Muscle of back (tissue), 11 donors: ENCODE data around the gene DCLK1. TPM values are rescaled to one million over a fixed set of nuclear protein-coding genes. Genes with fewer than 3 reads are reported as not detected.
A peak's percentile ranks its signal among the peaks of the same experiment; 100 is the strongest.

Experiments used
- DNase-seq, 3 donors: peaks; one replicate each; pipeline versions ENCODE4 v3.0.0 to v3.0.0-alpha.2; 2013
- polyA plus RNA-seq, 10 donors: library from polyadenylated mRNA; unstranded; fragments of 120-200 nt; gene quantifications; one replicate each; pipeline ENCODE4 v1.2.1, GENCODE V29; 2013; ENCODE audit not compliant: insufficient read length in 10 of 10

Gene DCLK1
- polyA plus RNA-seq, 10 donors: 64.3 to 130 (median 82.4) TPM

DNA sequence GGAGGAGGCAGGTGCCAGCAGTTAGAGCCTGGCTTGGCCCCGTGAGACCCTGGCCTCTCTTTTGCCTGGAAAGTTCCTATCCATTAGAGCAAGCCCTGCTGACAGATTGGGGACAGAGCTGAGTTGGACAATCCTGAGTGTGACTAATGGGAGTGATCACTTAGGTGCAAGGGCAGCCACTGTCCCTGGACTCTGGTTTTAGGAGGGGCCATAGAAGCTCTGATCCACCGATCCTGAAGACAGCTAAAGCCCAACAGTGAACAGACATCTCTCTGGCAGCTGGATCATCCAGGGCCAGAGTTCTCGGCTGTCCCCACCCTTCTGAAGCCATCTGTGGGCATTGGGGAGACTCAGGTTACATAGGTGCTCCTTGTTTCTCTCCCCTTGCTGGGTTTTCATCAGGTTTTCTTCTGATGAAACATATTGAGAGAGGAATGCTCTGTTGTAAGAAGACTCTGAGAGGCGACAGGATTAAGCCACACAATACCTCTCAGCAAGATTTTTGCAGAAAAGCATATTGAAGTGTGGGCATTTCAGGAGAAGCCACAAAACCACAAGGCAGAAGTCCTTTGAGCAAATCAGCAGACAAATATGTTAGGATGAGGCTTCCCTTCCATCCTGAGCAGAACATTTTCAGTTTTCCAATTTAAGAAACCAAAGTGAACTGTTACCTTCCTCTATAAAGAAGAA is 366.7 kb downstream of the DCLK1 start:
- DNase-seq: peak in 2 of 3 donors; percentile 53 to 63

DNA sequence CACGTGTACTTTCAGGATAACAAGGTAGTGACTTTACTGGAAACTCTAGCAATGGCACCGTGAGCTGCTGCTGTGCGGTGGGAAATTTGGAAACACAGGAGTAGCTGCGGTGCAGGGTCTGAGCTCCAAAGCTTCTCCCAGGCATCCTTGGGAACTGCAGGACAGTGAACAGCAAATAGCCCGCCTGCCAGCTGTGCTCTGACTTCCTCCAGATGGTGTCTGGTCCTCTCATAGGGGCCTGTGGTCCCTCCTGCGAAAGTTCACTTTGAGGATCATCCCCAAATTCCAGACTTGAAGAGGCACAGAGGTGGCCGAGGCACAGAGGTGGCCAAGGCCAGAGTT is 367.4 kb downstream of the DCLK1 start:
- peak in 1 of 3 donors; percentile 62 for DNase-seq

DNA sequence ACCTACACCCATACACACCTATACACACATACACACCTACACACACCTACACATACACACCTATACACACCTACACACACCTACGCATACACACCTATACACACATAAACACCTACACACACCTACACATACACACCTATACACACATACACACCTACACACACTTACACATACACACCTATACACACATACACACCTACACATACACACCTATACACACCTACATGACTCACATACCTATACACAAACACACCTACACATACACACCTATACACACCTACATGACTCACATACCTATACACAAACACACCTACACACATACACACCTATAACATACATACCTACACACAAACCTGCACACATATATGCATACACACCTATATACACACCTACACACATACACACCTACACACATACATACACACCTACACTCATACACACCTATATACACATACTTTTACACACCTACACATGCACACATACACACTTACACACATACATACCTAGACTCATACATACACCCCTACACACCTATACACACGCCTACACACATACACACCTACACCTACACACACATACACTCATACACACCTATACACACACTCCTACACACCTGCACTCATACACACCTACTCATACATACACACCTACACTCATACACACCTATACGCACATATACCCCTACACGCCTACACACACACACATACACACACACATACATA is 368.0 kb downstream of the DCLK1 start:
- no peak for DNase-seq

DNA sequence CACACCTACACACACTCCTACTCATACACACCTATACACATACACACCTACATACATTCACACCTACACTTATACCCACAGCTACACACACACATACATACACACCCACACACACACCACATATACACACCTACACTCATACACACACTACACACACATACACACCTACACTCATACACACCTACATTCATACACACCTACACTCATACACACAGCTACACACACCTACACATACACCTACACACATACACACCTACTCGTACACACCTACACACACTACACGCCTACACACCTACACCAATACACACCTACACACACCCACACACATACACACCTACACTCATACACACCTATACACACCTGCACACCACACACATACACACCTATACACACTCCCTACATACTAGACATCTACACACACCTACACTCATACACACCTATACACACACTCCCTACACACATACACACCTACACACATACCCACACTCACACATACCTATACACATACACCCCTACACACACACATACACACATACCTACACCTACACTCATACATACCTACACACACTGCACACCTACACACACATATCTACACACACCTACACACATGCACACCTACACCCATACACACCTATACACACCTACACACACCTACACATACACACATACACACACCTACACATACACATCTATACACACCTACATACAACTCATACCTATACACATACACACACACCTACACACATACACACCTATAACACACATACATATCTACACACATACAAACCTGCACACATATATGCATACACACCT is 369.5 kb downstream of the DCLK1 start:
- DNase-seq: no peak

DNA sequence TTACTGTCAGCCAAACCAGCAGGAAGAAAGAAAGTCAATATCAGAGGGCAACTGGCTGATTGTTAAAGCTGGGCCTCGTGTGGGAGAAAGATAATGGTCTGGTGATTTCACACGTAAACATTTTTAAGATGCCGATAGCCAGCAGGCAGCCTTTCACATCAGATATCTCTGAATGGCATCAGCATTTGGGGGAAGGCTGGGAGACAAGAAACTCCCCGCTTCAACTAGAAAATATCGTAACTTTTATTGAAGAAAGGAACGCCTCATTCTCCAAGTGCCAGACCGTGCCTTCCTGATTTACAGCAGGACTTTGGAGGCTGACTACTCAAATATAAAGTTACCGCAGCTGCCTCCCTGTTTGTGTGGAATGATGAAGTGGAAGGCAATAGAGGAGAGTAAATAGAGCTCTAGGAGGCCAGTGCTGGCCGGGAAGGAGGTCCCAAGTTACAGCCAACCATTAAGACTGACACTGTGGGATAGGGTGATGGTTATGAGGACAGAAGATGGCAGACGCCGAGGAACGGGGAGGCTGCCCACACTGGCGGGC is 370.4 kb downstream of the DCLK1 start:
- DNase-seq: peak in 1 of 3 donors; percentile 48

DNA sequence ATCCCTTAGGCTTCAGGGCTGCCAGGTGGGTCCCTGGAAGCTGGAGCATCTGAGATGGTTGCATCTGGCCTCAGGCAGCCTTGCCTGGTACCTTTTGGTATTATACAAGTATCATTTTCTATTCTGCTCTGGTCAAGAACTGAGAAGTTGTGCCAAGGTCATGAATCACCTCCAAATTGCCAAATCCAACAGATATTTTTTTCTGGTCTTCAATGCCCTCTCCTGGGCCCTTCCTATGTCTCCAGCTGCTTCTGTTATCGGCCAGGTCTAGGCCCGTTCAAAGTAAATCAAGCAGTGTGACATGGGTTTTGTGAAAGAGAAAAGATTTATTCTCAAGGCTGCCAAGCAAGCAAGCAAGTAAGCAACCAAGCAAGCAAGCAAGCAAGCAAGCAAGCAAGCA is 383.6 kb downstream of the DCLK1 start:
- no peak for DNase-seq

DNA sequence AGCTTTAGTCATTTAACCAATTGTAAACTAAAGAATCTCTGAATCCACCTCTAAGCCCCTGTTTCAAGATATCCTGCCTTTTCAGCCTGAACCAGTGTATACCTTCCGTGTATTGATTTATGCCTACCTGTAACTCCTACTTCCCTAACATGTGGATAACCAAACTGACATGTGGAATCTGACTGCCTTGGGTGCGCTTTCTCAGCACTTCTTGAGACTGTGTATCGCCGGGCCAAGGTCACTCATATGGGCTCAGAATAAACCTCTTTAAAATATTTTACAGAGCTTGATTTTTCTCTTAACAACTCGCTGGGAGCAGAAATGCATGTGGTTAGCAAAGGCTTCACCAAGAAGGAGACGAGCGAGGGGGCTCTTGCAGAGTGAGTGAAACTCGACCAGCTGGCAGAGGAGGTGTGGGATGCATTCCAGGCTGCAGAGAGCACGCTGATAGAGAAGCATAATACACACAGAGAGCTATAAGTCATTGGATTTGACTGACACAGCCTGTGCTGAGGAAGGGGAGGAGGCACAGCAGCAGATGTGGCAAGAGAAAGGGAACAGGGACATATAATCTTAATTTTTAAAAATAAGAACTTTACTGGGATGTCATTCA is 386.5 kb downstream of the DCLK1 start:
- DNase-seq: no peak

DNA sequence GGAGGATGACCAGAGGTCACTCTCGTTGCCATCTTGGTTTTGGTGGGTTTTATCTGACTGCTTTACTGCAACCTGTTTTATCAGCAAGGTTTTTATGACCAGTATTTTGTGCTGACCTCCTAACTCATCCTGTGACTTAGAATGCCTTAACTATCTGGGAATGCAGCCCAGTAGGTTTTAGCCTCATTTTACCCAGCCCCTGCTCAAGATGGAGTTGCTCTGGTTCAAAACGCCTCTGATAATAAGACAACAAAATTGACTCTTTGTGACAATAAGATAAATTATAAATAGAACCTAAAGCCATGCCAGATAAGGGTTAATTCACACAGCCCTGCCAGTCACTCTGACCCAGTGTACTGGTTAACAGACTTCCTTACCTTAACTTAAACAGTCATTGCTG is 387.0 kb downstream of the DCLK1 start:
- DNase-seq: no peak

DNA sequence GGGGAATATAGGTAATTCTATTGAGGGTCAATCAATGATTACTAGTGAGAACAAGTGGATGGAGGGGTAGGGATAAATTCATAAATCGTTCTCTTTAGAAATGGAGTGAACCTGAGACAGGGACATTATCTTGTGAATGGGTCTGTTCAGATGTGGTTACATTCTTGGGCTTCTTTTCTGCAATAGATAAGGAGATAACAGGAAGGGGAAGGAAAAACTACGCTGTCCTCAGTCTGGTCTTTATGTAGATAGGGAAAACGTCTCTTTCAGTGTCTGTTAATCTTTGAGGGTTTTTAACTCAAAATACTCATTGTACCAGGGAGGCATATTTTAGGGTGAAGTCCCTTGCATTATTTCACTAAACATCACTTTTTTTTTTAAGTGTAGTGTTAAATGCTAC is 388.0 kb downstream of the DCLK1 start:
- no peak for DNase-seq

DNA sequence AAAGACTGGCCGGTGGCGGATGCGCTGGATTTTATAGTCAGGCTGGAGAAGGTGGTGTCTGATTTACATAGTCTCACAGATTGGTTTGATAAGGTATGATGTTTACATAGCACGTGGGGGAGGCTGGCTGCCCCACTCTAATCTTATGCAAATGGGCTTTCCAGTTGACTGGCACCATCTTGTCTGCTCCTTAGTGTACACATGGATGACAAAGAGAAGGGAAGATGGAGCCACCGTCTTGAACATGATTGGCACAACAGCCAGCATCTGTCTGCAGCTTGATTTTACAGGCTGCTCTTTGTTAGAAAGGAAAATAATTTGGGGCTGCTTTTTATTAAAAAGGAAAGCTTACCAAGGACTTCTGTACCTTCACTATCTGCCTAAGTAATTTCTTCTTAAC is 389.5 kb downstream of the DCLK1 start:
- DNase-seq: no peak

DNA sequence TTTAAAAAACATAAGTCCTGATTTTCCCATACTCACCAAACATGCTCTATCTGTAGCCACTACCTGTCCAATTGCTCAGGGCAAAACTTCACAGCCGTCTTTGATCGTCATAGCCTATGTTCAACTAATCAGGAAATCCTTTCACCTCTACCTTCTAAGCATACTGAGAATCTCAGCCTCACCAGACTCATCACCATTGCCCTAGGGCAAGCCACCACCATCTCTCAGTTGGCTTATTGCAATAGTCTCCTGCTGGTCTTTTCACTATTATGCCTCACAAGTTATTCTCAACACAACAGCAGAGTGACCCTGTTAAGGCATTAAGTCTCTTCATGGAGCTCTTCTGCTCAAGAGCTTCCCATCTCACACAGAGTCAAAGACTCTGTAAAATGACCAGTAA is 394.3 kb downstream of the DCLK1 start:
- DNase-seq: no peak

DNA sequence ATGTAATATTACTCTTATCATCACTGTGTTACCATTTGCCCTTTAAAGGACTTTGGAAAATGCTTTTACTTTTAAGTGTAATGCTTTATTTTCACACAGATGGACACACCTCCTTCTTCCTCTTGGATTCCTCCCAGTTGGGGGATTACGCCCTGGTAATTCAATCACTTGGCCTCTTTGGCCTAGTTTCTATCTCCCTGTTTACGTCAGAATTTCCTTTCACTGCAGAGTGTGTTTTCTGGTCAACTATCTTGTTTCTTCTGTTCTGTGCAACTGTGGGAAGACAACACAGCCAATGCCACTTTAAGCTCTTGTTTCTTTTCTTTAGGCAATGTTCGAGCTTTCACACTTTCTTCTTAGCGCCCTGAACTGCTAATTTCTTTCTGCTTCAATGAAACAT is 397.4 kb downstream of the DCLK1 start:
- DNase-seq: peak; percentile 73 to 86 (median 74)

DNA sequence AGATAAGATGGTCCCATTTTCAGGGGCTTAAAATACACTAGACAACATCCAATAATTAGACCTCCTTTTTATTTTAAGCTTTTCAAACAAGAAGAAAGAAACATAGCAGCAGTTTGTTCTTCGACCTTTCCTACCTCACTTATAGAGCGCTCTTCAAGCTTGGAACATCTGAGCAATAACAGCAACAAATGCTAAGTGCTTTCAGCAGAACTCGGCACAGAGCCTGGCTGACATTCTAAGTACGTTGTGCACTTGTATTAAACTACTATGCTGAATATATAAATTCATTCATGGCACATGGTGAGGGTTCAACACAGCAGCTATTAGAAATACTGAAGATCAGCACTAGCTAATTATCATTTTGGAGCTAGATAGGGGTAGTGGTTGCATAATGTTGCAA is 398.6 kb downstream of the DCLK1 start:
- peak in 2 of 3 donors; percentile 59 to 78 for DNase-seq

DNA sequence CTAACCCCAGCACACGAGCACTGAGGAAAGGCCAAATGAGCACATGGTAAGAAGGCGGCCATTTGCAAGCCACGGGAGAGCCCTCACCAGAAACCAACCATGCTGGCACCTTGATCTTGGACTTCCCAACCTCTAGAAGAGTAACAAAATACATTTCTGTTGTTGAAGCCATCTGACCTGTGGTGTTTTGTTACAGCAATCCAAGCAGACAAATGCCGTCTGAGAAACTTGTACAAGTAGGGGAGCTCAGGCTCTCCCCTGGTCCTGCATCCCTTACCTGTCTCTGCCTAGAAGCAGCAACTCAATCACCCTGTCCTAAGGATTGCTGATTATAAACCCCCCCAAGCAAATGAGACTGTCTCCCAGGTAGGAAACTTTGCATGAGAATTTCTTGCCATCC is 399.7 kb downstream of the DCLK1 start:
- no peak for DNase-seq

DNA sequence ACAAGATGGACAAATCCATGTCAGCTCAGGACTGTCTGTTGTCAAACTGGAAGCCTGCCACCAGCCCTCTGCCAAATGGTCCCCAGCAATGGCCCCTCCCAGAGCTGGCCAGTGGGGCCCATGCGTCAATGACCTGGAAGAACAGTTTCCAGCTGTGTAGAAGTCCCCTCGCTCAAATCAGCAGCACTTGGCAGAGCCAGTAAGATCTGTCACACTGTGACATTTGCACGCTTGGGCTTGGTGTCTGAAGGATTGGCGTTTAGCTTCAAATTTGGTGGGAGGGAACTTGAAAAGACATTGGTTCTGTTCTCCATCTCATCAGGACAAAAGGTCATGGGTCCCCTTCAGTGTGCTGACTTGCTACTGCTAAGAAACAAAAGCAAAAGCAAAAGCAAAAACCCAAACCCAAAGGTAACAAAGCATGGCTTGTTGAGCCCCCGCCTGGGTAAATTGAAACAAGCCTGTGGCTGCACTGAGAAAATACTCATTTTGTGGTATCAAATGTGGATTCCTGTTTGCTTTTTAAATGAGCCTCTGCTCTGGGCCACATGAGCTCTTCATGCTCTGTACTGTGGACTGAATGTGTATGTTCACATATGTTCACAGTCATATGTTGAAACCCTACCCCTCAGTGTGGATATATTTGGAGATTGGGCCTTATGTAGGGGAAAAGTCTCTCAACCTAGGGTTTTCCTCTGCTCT is 401.1 kb downstream of the DCLK1 start:
- DNase-seq: peak in 1 of 3 donors; percentile 71

DNA sequence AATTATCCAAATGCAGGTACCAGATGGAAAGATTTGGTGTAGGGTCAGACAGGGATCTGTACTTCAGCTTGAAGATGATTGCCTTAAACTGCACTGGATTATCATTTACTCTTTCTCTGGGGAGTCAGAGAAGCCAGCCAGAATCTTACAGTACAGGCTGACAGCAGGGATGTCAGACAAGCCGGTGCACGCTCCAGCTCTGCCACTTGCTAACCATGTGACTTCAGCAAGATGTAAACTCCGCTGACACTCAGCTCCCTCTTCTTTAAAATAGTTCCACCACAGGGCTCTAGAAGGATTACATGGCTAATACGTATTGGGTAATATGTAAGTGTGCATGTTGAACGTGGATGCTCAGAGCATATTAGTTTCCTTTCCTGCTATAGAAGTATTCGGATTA is 403.3 kb downstream of the DCLK1 start:
- DNase-seq: no peak

DNA sequence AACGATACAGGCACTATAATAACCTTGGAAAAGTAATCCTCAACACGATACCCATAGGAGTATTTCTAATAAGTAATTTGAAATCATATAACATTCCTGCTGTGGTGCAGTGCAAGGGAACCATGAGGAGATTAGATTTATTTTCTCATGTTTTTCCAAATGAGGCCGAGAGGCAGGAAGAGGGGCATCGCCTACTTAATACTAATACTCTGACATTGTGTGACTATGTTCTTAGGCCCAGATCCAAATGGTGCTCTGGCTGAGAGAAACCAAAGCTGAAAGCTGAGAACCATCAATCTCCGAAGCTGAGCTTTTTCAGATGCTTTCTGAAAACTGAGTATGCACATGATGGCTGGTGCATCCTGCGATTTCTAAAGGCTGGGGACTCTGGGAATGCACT is 406.7 kb downstream of the DCLK1 start:
- DNase-seq: peak in 2 of 3 donors; percentile 50 to 75

DNA sequence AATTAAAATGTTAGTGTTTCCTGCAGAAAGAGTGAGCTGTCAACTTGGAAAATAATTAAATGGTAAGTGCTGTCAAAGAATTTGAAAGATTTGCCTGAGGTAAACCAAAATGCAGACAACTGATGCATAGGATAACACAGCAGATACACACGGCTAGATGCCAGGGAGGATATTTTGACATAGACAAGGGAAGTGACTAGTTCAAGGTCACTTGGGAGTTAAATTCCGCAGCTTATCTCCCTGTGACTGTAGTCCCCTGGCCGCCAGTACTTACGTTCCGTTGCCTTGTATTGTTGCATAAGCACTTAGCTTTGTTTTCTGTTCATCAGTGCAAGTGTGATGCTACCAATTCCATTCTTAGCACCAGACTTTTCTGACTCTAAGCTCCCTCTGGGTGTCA is 407.4 kb downstream of the DCLK1 start:
- peak in 2 of 3 donors; percentile 27 to 68 for DNase-seq

DNA sequence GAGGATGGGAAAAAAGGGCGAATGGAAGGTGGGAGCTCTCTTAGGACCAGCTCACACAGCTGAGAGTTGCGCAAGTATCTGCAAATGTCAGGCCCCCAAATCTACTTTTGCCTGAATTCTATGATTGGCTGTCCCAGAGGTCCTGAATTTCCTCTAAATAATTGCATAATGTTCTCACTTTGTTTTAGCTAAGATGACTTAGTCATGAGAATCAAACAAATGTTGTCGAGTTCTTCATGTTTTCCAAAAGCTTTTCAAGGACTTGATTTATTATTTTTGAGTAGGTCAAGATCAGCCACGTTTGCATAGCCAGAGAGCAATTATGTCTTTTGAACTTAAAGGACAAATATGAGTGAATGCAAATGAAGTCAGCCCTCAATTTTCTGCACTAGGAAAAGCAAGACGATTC is 408.1 kb downstream of the DCLK1 start:
- peak; percentile 58 to 89 (median 71) for DNase-seq

DNA sequence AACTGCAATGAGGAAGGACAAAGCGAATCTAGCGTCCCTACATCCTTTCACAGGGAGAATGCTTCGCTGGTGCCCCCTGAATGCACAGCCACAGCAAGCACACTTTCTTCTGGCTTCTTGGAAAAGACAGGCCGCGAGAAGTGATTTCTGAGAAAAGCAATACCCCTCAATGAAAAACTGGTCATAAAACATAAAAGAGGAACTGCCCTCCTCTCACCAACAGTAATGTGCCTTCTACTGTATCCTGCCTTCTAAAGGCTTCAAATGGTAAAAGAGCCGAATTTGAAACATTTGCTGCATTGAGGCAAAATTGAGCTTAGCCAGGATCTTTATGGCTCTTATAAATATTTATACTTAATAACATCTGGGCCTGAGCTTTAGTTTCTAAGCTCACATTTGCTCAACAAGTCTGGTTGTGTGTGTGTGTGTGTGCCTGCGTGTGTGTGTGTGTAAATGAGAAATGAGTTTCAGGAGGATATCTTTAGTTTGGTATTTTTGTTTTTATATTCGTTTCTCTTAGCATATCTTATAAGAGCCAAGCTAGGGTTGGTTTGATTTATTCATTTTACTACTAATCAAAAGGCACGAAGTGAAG is 408.6 kb downstream of the DCLK1 start:
- DNase-seq: no peak
